H9 (cell line): ENCODE measurements around the gene ALG1L2. TPM values are rescaled to one million over a fixed set of nuclear protein-coding genes. Genes with fewer than 3 reads are reported as not detected.
"Not testable (repeated sequence)": the region's sequence is repeated elsewhere in the genome, so short reads cannot be mapped to it uniquely, and the experiment has no call there.

Source experiments
- DNase-seq: peaks from one replicate; pipeline ENCODE4 v3.0.0-alpha.2; 2017
- H2AFZ ChIP-seq: one replicate; pipeline ENCODE4 v1.6.1; 2013; ENCODE audit warnings: mild to moderate bottlenecking, low read length, control low read depth, moderate library complexity
- H2AK5ac ChIP-seq: 2 replicates; pipeline ENCODE4 v1.6.1; 2013; ENCODE audit warnings: low read length, control low read depth, mixed read lengths; ENCODE audit not compliant: insufficient read length
- H2BK120ac ChIP-seq: one replicate; pipeline ENCODE4 v1.6.1; 2013; ENCODE audit warnings: low read depth, mild to moderate bottlenecking, low read length, control low read depth, inconsistent platforms; ENCODE audit not compliant: poor library complexity, severe bottlenecking
- H2BK12ac ChIP-seq: 2 replicates; pipeline ENCODE4 v1.6.1; 2013; ENCODE audit warnings: low read length, control low read depth, mixed read lengths, low read depth; ENCODE audit not compliant: insufficient read length
- H2BK15ac ChIP-seq: 2 replicates; pipeline ENCODE4 v1.6.1; 2013; ENCODE audit warnings: low read depth, low read length, control low read depth
- H2BK20ac ChIP-seq: one replicate; pipeline ENCODE4 v1.6.1; 2013; ENCODE audit warnings: low read depth, mild to moderate bottlenecking, low read length, control low read depth, inconsistent platforms; ENCODE audit not compliant: poor library complexity, severe bottlenecking
- H2BK5ac ChIP-seq: 2 replicates; pipeline ENCODE4 v1.6.1; 2013; ENCODE audit warnings: low read length, control low read depth, mixed read lengths; ENCODE audit not compliant: insufficient read length
- H3K14ac ChIP-seq: 2 replicates; pipeline ENCODE4 v1.6.1; 2013; ENCODE audit warnings: low read length, control low read depth; ENCODE audit not compliant: insufficient read depth
- H3K18ac ChIP-seq: 2 replicates; pipeline ENCODE4 v1.6.1; 2013; ENCODE audit warnings: low read depth, mild to moderate bottlenecking, mixed read lengths, low read length, control low read depth; ENCODE audit not compliant: insufficient read length
- H3K23ac ChIP-seq: 2 replicates; pipeline ENCODE4 v1.6.1; 2013; ENCODE audit warnings: low read length, control low read depth, mixed read lengths, low read depth; ENCODE audit not compliant: insufficient read length
- H3K23me2 ChIP-seq: 2 replicates; pipeline ENCODE4 v1.6.1; 2013; ENCODE audit warnings: low read depth, mild to moderate bottlenecking, mixed read lengths, low read length, control low read depth; ENCODE audit not compliant: insufficient read length, poor library complexity, severe bottlenecking
- H3K27ac ChIP-seq: 2 replicates; pipeline ENCODE4 v1.5.1; 2013; ENCODE audit warnings: low read length, control low read depth, mixed read lengths, low read depth; ENCODE audit not compliant: insufficient read length
- H3K27me3 ChIP-seq: 2 replicates; pipeline ENCODE4 v1.6.1; 2013; ENCODE audit warnings: low read length, control low read depth, inconsistent platforms; ENCODE audit not compliant: insufficient read depth
- H3K4ac ChIP-seq: 2 replicates; pipeline ENCODE4 v1.6.1; 2013; ENCODE audit warnings: low read depth, mild to moderate bottlenecking, control low read depth, inconsistent platforms, low read length, moderate library complexity
- H3K4me1 ChIP-seq: 2 replicates; pipeline ENCODE4 v1.6.1; 2013; ENCODE audit warnings: low read length, control low read depth, inconsistent platforms; ENCODE audit not compliant: insufficient read depth
- H3K4me2 ChIP-seq: 2 replicates; pipeline ENCODE4 v1.6.1; 2013; ENCODE audit warnings: low read length, control low read depth, mixed read lengths; ENCODE audit not compliant: insufficient read length, insufficient read depth
- H3K56ac ChIP-seq: 2 replicates; pipeline ENCODE4 v1.6.1; 2013; ENCODE audit warnings: low read depth, mild to moderate bottlenecking, mixed read lengths, low read length, control low read depth; ENCODE audit not compliant: insufficient read length
- H3K79me1 ChIP-seq: 2 replicates; pipeline ENCODE4 v1.6.1; 2013; ENCODE audit warnings: low read depth, mild to moderate bottlenecking, moderate library complexity, low read length, control low read depth, inconsistent platforms; ENCODE audit not compliant: insufficient read depth, poor library complexity, severe bottlenecking
- H3K79me2 ChIP-seq: 2 replicates; pipeline ENCODE4 v1.6.1; 2013; ENCODE audit warnings: low read length, control low read depth, inconsistent platforms; ENCODE audit not compliant: insufficient read depth
- H3K9ac ChIP-seq: 2 replicates; pipeline ENCODE4 v1.6.1; 2013; ENCODE audit warnings: low read length, control low read depth, mixed read lengths; ENCODE audit not compliant: insufficient read length; ENCODE audit errors: extremely low read depth
- H3K9me3 ChIP-seq: one replicate; pipeline ENCODE4 v1.6.1; 2013; ENCODE audit warnings: low read depth, low read length, inconsistent platforms; ENCODE audit not compliant: control insufficient read depth
- H3T11ph ChIP-seq: one replicate; pipeline ENCODE4 v1.6.1; 2013; ENCODE audit warnings: mild to moderate bottlenecking, low read length, control low read depth, inconsistent platforms
- H4K20me1 ChIP-seq: one replicate; pipeline ENCODE4 v1.6.1; 2013; ENCODE audit not compliant: control insufficient read depth, insufficient read length, insufficient read depth
- H4K5ac ChIP-seq: 2 replicates; pipeline ENCODE4 v1.6.1; 2013; ENCODE audit warnings: low read depth, mild to moderate bottlenecking, mixed read lengths, low read length, control low read depth; ENCODE audit not compliant: insufficient read length
- H4K8ac ChIP-seq: replicated peaks from 2 replicates; pipeline ENCODE4 v1.6.1; 2013; ENCODE audit warnings: low read length, control low read depth, mixed read lengths, low read depth; ENCODE audit not compliant: insufficient read length
- H4K91ac ChIP-seq: 2 replicates; pipeline ENCODE4 v1.6.1; 2013; ENCODE audit warnings: low read depth, mild to moderate bottlenecking, moderate library complexity, mixed read lengths, low read length, control low read depth; ENCODE audit not compliant: insufficient read length
- H3K27ac Mint-ChIP-seq, 3 experiments: 2 replicates in 2 of 3; 3 replicates in 1 of 3; pipeline ENCODE4 v1.8.0; 2020 to 2021; ENCODE audit warnings: mixed read lengths in 3 of 3, mild to moderate bottlenecking in 1 of 3, moderate library complexity in 1 of 3
- H3K27me3 Mint-ChIP-seq: 2 replicates; pipeline ENCODE4 v1.8.0; 2021; ENCODE audit warnings: low read depth, mild to moderate bottlenecking, moderate library complexity, mixed read lengths
- H3K36me3 Mint-ChIP-seq, 3 experiments: 2 replicates in 2 of 3; 3 replicates in 1 of 3; pipeline ENCODE4 v1.8.0; 2020 to 2021; ENCODE audit warnings: low read depth in 3 of 3, mixed read lengths in 3 of 3; ENCODE audit not compliant: insufficient read depth in 1 of 3
- H3K4me1 Mint-ChIP-seq, 2 experiments: 2 replicates each; pipeline ENCODE4 v1.8.0; 2020; ENCODE audit warnings: mixed read lengths in 2 of 2
- H3K4me3 Mint-ChIP-seq, 2 experiments: 2 replicates in 1 of 2; 3 replicates in 1 of 2; pipeline ENCODE4 v1.8.0; 2020 to 2021; ENCODE audit warnings: mild to moderate bottlenecking in 2 of 2, mixed read lengths in 2 of 2, moderate library complexity in 1 of 2
- H3K9me3 Mint-ChIP-seq, 2 experiments: 2 replicates in 1 of 2; 3 replicates in 1 of 2; pipeline ENCODE4 v1.8.0; 2020; ENCODE audit warnings: mild to moderate bottlenecking in 2 of 2, mixed read lengths in 2 of 2, moderate library complexity in 1 of 2
- WGBS: extraction: QIAGEN DNeasy Blood & Tissue Kit; methylation state at CpG from one replicate; pipeline ENCODE4 v1.1.7; 2013; ENCODE audit warnings: missing lambda C conversion rate, low lambda C conversion rate, mixed read lengths; ENCODE audit not compliant: insufficient read length; ENCODE audit errors: extremely low coverage; 5-methylcytosine and 5-hydroxymethylcytosine counted together
- total RNA-seq: library from RNA; stranded (reverse); gene quantifications from 2 replicates; pipeline ENCODE4 v1.2.1, GENCODE V29; 2021

The ALG1L2 gene
- total RNA-seq, 1 experiment from 2014 or later: 1.2 TPM

DNA sequence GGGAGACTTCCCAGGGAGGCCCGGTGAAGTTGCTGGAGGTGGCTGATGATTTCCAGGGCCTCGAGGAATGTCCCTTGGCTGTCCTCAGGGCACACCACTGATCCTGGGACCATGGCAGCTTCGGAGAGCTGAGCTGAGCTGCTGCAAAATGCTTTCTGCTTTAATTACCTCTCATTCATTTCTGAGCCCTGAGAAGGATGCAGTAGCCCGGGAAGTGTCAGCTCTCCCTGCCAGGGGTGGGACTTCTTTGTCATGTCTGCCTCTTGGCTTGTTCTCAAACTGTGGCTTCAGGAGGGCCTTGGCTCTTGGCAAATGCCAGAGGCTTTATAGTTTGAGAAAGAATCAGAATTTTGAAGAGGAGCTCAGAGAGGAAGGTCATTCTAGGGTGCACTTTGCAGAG, 28.7 kb upstream of the ALG1L2 start:
- H3K9ac ChIP-seq, DNase-seq, H3K4me3 Mint-ChIP-seq, H3K27me3 ChIP-seq, H3K27ac ChIP-seq, H2BK12ac ChIP-seq, H3K23me2 ChIP-seq, H3K27ac Mint-ChIP-seq, H2AFZ ChIP-seq, H3K4me2 ChIP-seq, H2BK15ac ChIP-seq, H2BK5ac ChIP-seq, H4K91ac ChIP-seq, H3K27me3 Mint-ChIP-seq, H4K5ac ChIP-seq, H2BK120ac ChIP-seq, H3K4me1 ChIP-seq, H3K79me1 ChIP-seq, H3T11ph ChIP-seq, H3K4ac ChIP-seq, H3K14ac ChIP-seq, H3K79me2 ChIP-seq, H4K8ac ChIP-seq, H3K9me3 Mint-ChIP-seq, H3K56ac ChIP-seq, H4K20me1 ChIP-seq, H3K18ac ChIP-seq, H3K23ac ChIP-seq, H2AK5ac ChIP-seq, H3K9me3 ChIP-seq, H2BK20ac ChIP-seq, H3K36me3 Mint-ChIP-seq: not testable (repeated sequence)
- no CpG with 5 or more reads among the region's 4 CpGs for WGBS
- H3K4me1 Mint-ChIP-seq: peaks cover 9 to 12% of the 10 kb centered on the region in 2 experiments

DNA sequence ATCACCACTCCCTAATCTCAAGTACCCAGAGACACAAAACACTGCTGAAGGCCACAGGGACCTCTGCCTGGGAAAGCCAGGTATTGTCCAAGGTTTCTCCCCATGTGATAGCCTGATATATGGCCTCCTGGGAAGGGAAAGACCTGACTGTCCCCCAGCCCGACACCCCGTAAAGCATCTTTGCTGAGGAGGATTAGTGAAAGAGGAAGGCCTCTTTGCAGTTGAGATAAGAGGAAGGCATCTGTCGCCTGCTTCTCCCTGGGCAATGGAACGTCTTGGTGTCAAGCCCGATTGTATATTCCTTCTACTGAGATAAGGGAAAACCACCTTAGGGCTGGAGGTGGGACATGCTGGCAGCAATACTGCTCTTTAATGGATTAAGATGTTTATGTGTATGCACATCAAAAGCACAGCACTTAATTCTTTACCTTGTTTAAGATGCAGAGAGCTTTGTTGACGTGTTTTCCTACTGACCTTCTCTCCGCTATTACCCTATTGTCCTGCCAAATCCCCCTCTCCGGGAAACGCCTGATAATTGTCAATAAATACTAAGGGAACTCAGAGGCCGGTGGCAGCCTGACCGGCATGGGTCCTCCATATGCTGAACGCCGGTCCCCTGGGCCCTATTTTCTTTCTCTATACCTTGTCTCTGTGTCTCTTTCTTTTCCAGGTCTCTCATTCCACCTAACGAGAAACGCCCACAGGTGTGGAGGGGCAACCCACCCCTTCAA, 23.9 kb upstream of the ALG1L2 start:
- Mint-ChIP-seq H3K27me3 (peaks cover 14% of the 10 kb centered on the region), H3K4me1 (peaks cover 36 to 39% of the 10 kb centered on the region in 2 experiments)
- not testable (repeated sequence) for H3K9me3 ChIP-seq, H3K79me2 ChIP-seq, H3K4me1 ChIP-seq, H4K20me1 ChIP-seq, H3K56ac ChIP-seq, H3K23ac ChIP-seq, H3K4ac ChIP-seq, H2BK120ac ChIP-seq, H3K18ac ChIP-seq, H2BK20ac ChIP-seq, H2BK5ac ChIP-seq, H2AFZ ChIP-seq, H4K5ac ChIP-seq, H3K27ac Mint-ChIP-seq, H3K9me3 Mint-ChIP-seq, H2BK15ac ChIP-seq, H2AK5ac ChIP-seq, DNase-seq, H3K27ac ChIP-seq, H3T11ph ChIP-seq, H2BK12ac ChIP-seq, H3K36me3 Mint-ChIP-seq, H3K9ac ChIP-seq, H3K79me1 ChIP-seq, H3K4me3 Mint-ChIP-seq, H3K27me3 ChIP-seq, H4K8ac ChIP-seq, H4K91ac ChIP-seq, H3K23me2 ChIP-seq, H3K4me2 ChIP-seq, H3K14ac ChIP-seq
- WGBS: no CpG with 5 or more reads among the region's 15 CpGs
